Measurements from ENCODE around the gene XIRP1.
"Not testable (repeated sequence)": the region's sequence is repeated elsewhere in the genome, so short reads cannot be mapped to it uniquely, and the experiment has no call there.

XIRP1 gene, protein sequence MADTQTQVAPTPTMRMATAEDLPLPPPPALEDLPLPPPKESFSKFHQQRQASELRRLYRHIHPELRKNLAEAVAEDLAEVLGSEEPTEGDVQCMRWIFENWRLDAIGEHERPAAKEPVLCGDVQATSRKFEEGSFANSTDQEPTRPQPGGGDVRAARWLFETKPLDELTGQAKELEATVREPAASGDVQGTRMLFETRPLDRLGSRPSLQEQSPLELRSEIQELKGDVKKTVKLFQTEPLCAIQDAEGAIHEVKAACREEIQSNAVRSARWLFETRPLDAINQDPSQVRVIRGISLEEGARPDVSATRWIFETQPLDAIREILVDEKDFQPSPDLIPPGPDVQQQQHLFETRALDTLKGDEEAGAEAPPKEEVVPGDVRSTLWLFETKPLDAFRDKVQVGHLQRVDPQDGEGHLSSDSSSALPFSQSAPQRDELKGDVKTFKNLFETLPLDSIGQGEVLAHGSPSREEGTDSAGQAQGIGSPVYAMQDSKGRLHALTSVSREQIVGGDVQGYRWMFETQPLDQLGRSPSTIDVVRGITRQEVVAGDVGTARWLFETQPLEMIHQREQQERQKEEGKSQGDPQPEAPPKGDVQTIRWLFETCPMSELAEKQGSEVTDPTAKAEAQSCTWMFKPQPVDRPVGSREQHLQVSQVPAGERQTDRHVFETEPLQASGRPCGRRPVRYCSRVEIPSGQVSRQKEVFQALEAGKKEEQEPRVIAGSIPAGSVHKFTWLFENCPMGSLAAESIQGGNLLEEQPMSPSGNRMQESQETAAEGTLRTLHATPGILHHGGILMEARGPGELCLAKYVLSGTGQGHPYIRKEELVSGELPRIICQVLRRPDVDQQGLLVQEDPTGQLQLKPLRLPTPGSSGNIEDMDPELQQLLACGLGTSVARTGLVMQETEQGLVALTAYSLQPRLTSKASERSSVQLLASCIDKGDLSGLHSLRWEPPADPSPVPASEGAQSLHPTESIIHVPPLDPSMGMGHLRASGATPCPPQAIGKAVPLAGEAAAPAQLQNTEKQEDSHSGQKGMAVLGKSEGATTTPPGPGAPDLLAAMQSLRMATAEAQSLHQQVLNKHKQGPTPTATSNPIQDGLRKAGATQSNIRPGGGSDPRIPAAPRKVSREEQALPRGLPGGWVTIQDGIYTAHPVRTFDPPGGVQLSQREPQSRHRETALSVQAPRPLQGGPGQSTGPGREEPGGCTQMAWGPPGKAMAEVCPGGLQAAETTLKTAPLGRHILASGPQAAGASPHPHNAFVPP (N-terminal part only)

DNA sequence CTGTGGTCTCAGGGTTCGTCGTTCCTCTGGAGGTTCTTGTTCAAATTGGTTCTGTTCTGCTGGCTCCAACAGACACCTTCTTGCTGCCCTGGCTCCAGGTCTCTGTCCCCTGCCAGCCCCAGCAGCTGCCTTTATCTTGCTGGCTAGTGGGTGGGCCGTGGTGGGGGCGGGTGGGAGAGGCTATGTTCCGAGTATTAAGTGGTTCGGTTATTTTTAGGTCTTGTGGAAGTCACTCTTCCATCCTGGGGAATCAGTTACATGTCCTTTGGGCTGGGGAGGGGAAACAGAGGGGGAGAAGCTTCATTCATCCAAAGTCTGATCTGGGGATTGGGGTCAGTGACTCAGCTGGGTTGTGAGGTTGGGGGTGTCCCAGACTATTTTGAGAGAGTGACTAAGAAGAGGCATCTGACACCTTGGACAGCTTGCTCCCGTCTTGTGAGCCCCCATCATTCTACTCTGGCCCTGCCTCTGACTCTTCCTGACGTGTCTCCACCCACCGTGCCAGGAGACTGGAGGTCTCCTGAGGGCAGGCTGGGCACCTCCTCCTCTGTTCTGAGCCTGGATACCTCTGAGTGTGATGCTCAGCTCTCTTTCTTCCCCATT, at the start of gene XIRP1:
Gene XIRP1, minus strand, starts transcription at position 106 of the 603 bp plus-strand sequence. CDS start 3,150 bp downstream, outside the sequence.
- Histone ChIP-seq H3K4me3 (ENCODE audit: low read length) (no peak within 1 kb of the TSS), H3K36me3 (ENCODE audit: control insufficient read depth, insufficient read depth, low read length, severe bottlenecking) (no peaks in the 10 kb centered on the region), H3K4me1 (ENCODE audit: control insufficient read depth, insufficient read depth, low read length) (no peaks in the 10 kb centered on the region), H3K9me3 (ENCODE audit: control insufficient read depth, low read length) (no peaks in the 10 kb centered on the region), H3K9ac (ENCODE audit: low read length) (no peak within 1 kb of the TSS), H3K27me3 (replicated peaks; ENCODE audit: control insufficient read depth, insufficient read depth, low read length) (peaks cover 10% of the 10 kb centered on the region)
- no peak for DNase-seq (ENCODE audit: low read depth)

DNA sequence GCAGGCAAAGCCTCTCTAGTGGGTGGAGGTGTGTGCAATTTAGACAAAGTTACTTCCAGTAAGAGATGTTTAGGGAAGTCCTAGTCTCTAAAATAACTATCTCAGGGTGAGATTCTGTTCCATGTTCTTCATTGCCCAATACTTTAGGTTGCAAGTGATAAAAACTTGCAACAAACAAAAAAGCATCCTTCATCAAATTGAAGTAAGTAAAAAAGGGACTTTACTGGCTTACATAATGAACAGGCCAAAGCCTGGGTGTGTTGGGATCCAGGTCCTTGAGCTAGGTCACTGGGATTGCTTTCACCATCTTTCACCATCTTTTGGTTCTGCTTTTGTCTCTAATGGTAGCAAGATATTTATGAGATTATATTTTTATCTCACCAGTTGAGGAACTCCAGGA, 49.2 kb upstream of the XIRP1 start:
- H3K4me3 ChIP-seq (ENCODE audit: low read length), result no peak overlapping the region
- peaks cover 9% of the 10 kb centered on the region for H3K9me3 ChIP-seq (ENCODE audit: control insufficient read depth, low read length)
- no peaks in the 10 kb centered on the region for H3K36me3 ChIP-seq (ENCODE audit: control insufficient read depth, insufficient read depth, low read length, severe bottlenecking)
- H3K4me1 ChIP-seq (ENCODE audit: control insufficient read depth, insufficient read depth, low read length), result no peaks in the 10 kb centered on the region
- no peak for DNase-seq (ENCODE audit: low read depth)
- H3K9ac ChIP-seq (ENCODE audit: low read length), result no peak overlapping the region
- H3K27me3 ChIP-seq (replicated peaks; ENCODE audit: control insufficient read depth, insufficient read depth, low read length), result peaks cover 50% of the 10 kb centered on the region

DNA sequence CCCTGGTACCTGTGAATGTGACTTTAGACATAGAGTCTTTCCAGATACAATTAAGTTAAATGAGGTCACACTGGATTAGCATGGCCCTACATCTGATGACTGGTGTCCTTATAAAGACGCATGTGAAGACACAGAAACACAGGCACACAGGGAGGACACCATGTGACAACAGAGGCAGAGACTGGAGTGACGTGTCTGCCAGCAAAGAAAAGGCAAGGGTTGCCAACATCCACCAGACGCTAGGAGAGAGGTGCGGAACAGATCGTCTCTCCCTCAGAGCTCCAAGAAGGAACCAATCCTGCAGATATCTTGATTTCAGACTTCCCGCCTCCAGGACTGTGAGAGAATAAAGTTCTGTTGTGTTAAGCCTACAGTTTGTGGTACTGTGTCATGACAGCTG, 44.6 kb upstream of the XIRP1 start:
- no peak for DNase-seq (ENCODE audit: low read depth)
- peaks cover 75% of the 10 kb centered on the region for H3K27me3 ChIP-seq (replicated peaks; ENCODE audit: control insufficient read depth, insufficient read depth, low read length)
- H3K4me3 ChIP-seq (ENCODE audit: low read length), result no peak overlapping the region
- no peaks in the 10 kb centered on the region for H3K4me1 ChIP-seq (ENCODE audit: control insufficient read depth, insufficient read depth, low read length)
- H3K9ac ChIP-seq (ENCODE audit: low read length), result no peak overlapping the region
- H3K9me3 ChIP-seq (ENCODE audit: control insufficient read depth, low read length), result no peaks in the 10 kb centered on the region
- H3K36me3 ChIP-seq (ENCODE audit: control insufficient read depth, insufficient read depth, low read length, severe bottlenecking), result no peaks in the 10 kb centered on the region

GRCh38 chr3:39234651-39235050, 42.3 kb upstream of the XIRP1 start:
- Histone ChIP-seq H3K9ac (ENCODE audit: low read length) (no peak overlapping the region), H3K27me3 (replicated peaks; ENCODE audit: control insufficient read depth, insufficient read depth, low read length) (peaks cover 63% of the 10 kb centered on the region), H3K4me1 (ENCODE audit: control insufficient read depth, insufficient read depth, low read length) (no peaks in the 10 kb centered on the region), H3K9me3 (ENCODE audit: control insufficient read depth, low read length) (peaks cover 14% of the 10 kb centered on the region), H3K4me3 (ENCODE audit: low read length) (no peak overlapping the region), H3K36me3 (ENCODE audit: control insufficient read depth, insufficient read depth, low read length, severe bottlenecking) (no peaks in the 10 kb centered on the region)
- no peak for DNase-seq (ENCODE audit: low read depth)

DNA sequence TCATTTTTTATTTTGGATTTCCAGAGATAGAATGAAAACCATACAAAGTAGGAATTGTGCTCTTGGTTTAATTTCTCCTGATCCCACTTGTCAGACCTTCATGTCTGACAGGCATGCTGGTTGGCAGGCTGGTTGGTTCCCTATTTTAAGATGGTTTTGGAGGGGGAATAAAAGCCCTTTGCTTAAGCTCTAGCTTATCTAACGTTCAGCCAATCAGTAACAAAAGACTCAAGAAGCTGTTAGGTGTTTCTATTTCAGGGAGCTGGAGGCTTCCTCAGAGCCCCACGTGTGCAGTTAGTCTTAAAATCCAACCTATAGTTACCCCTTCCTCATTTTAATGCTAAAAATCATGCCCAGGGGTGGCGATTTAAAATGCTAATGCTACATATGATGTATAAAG, 40.5 kb upstream of the XIRP1 start:
- DNase-seq (ENCODE audit: low read depth), result no peak

GRCh38 chr3:39230453-39230852, 38.1 kb upstream of the XIRP1 start:
- H3K9me3 ChIP-seq (ENCODE audit: control insufficient read depth, low read length), result peaks cover 14% of the 10 kb centered on the region
- no peaks in the 10 kb centered on the region for H3K36me3 ChIP-seq (ENCODE audit: control insufficient read depth, insufficient read depth, low read length, severe bottlenecking)
- H3K4me1 ChIP-seq (ENCODE audit: control insufficient read depth, insufficient read depth, low read length), result peaks cover 3% of the 10 kb centered on the region
- peaks cover 25% of the 10 kb centered on the region for H3K27me3 ChIP-seq (replicated peaks; ENCODE audit: control insufficient read depth, insufficient read depth, low read length)
- no peak overlapping the region for H3K4me3 ChIP-seq (ENCODE audit: low read length)
- DNase-seq (ENCODE audit: low read depth), result no peak
- H3K9ac ChIP-seq (ENCODE audit: low read length), result no peak overlapping the region

More for the DNA sequence above, 40.5 kb upstream of the XIRP1 start:
- Histone ChIP-seq H3K9me3 (ENCODE audit: control insufficient read depth, low read length) (peaks cover 14% of the 10 kb centered on the region), H3K4me1 (ENCODE audit: control insufficient read depth, insufficient read depth, low read length) (no peaks in the 10 kb centered on the region), H3K4me3 (ENCODE audit: low read length) (no peak overlapping the region), H3K27me3 (replicated peaks; ENCODE audit: control insufficient read depth, insufficient read depth, low read length) (peaks cover 46% of the 10 kb centered on the region), H3K36me3 (ENCODE audit: control insufficient read depth, insufficient read depth, low read length, severe bottlenecking) (no peaks in the 10 kb centered on the region), H3K9ac (ENCODE audit: low read length) (no peak overlapping the region)

GRCh38 chr3:39228496-39228895, 36.1 kb upstream of the XIRP1 start:
- no peaks in the 10 kb centered on the region for H3K36me3 ChIP-seq (ENCODE audit: control insufficient read depth, insufficient read depth, low read length, severe bottlenecking)
- no peak for DNase-seq (ENCODE audit: low read depth)
- peaks cover 5% of the 10 kb centered on the region for H3K4me1 ChIP-seq (ENCODE audit: control insufficient read depth, insufficient read depth, low read length)
- no peak overlapping the region for H3K9ac ChIP-seq (ENCODE audit: low read length)
- peaks cover 22% of the 10 kb centered on the region for H3K27me3 ChIP-seq (replicated peaks; ENCODE audit: control insufficient read depth, insufficient read depth, low read length)
- peaks cover 14% of the 10 kb centered on the region for H3K9me3 ChIP-seq (ENCODE audit: control insufficient read depth, low read length)
- no peak overlapping the region for H3K4me3 ChIP-seq (ENCODE audit: low read length)

- not testable (repeated sequence) for DNase-seq (ENCODE audit: low read depth); H3K4me1 ChIP-seq (ENCODE audit: control insufficient read depth, insufficient read depth, low read length); H3K36me3 ChIP-seq (ENCODE audit: control insufficient read depth, insufficient read depth, low read length, severe bottlenecking); H3K4me3 ChIP-seq (ENCODE audit: low read length); H3K9ac ChIP-seq (ENCODE audit: low read length)
- Histone ChIP-seq H3K9me3 (ENCODE audit: control insufficient read depth, low read length) (peaks cover 14% of the 10 kb centered on the region), H3K27me3 (replicated peaks; ENCODE audit: control insufficient read depth, insufficient read depth, low read length) (peaks cover 14% of the 10 kb centered on the region)
Observed at GRCh38 chr3:39227596-39227995, 35.2 kb upstream of the XIRP1 start.

- no peak overlapping the region for H3K4me3 ChIP-seq (ENCODE audit: low read length)
- no peak overlapping the region for H3K9ac ChIP-seq (ENCODE audit: low read length)
- no peak for DNase-seq (ENCODE audit: low read depth)
- H3K27me3 ChIP-seq (replicated peaks; ENCODE audit: control insufficient read depth, insufficient read depth, low read length), result peaks cover 13% of the 10 kb centered on the region
- H3K9me3 ChIP-seq (ENCODE audit: control insufficient read depth, low read length), result peaks cover 13% of the 10 kb centered on the region
- no peaks in the 10 kb centered on the region for H3K36me3 ChIP-seq (ENCODE audit: control insufficient read depth, insufficient read depth, low read length, severe bottlenecking)
- H3K4me1 ChIP-seq (ENCODE audit: control insufficient read depth, insufficient read depth, low read length), result peaks cover 5% of the 10 kb centered on the region
Observed at GRCh38 chr3:39226106-39226741, 33.8 kb upstream of the XIRP1 start.

DNA sequence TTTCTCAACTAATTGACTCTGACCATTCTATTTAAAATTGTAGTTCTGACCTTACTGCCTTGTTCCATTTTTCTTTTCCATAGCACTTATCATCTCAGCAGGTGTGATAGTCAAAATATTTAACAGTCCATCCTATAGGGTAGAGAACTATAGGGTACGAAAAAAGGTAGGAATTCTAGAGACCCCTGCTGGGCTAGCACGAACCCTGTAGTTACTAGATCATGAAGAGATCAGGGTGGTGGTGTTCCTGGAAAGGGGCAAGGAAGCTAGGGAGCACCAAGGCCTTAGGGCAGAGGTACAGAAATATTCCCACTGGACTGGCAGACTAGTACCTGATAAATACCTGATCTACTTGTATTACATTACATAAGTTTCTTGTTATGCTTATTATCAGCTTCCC, 31.9 kb upstream of the XIRP1 start:
- H3K27me3 ChIP-seq (replicated peaks; ENCODE audit: control insufficient read depth, insufficient read depth, low read length), result peaks cover 24% of the 10 kb centered on the region
- no peak overlapping the region for H3K9ac ChIP-seq (ENCODE audit: low read length)
- peaks cover 5% of the 10 kb centered on the region for H3K4me1 ChIP-seq (ENCODE audit: control insufficient read depth, insufficient read depth, low read length)
- no peak overlapping the region for H3K4me3 ChIP-seq (ENCODE audit: low read length)
- no peaks in the 10 kb centered on the region for H3K36me3 ChIP-seq (ENCODE audit: control insufficient read depth, insufficient read depth, low read length, severe bottlenecking)
- DNase-seq (ENCODE audit: low read depth), result no peak
- no peaks in the 10 kb centered on the region for H3K9me3 ChIP-seq (ENCODE audit: control insufficient read depth, low read length)

Data from adipocyte (in vitro differentiated cells).